HL-60 (cell line): Measurements from ENCODE around the gene KCNK16.

Experiments
- GABPA ChIP-seq: IDR thresholded peaks from 2 replicates; pipeline ENCODE4 v1.6.1; 2012; ENCODE audit warnings: low read depth
- POLR2AphosphoS5 ChIP-seq: IDR thresholded peaks from 2 replicates; pipeline ENCODE4 v1.6.1; 2012; ENCODE audit warnings: low read depth
- SPI1 ChIP-seq: IDR thresholded peaks from 2 replicates; pipeline ENCODE4 v1.6.1; 2012; ENCODE audit warnings: low read depth, mild to moderate bottlenecking, borderline replicate concordance
- TF ChIP-seq, protein P1 (sequence below): IDR thresholded peaks from one replicate; pipeline ENCODE4 v1.5.1; 2011; ENCODE audit warnings: low read length, control low read depth, inconsistent platforms; ENCODE audit not compliant: insufficient read depth

DNA sequence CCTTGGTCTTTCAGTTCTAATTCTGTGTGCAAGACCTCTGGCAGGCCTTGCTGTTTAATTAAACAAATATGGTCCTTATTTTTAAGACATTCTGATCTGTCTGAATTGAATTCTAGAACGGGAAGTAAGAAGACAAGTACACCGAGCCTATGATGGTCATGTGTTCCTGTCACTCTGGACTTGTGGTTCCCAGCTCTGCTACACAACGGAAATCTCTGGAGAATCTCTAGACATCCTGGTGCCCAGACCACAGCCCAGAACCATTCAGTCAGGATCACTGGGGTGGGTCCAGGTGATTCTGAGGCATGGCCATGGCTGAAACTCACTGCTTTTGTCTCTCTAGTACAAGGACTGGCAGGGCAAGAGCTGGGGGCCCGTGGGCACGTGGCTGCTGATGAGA is 15.9 kb upstream of the KCNK16 start:
- TF ChIP-seq GABPA (no peak), POLR2AphosphoS5 (no peak), SPI1 (no peak)
- TF ChIP-seq, protein P1, sequence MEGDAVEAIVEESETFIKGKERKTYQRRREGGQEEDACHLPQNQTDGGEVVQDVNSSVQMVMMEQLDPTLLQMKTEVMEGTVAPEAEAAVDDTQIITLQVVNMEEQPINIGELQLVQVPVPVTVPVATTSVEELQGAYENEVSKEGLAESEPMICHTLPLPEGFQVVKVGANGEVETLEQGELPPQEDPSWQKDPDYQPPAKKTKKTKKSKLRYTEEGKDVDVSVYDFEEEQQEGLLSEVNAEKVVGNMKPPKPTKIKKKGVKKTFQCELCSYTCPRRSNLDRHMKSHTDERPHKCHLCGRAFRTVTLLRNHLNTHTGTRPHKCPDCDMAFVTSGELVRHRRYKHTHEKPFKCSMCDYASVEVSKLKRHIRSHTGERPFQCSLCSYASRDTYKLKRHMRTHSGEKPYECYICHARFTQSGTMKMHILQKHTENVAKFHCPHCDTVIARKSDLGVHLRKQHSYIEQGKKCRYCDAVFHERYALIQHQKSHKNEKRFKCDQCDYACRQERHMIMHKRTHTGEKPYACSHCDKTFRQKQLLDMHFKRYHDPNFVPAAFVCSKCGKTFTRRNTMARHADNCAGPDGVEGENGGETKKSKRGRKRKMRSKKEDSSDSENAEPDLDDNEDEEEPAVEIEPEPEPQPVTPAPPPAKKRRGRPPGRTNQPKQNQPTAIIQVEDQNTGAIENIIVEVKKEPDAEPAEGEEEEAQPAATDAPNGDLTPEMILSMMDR: no peak
